Hypothalamus (tissue), 51 donors: Measurements from ENCODE around the gene GFAP.

Experiments
- DNase-seq, 51 donors: peaks; one replicate each; lab custom pipeline; 2025; lab: John Stamatoyannopoulos, UW

GFAP gene

DNA sequence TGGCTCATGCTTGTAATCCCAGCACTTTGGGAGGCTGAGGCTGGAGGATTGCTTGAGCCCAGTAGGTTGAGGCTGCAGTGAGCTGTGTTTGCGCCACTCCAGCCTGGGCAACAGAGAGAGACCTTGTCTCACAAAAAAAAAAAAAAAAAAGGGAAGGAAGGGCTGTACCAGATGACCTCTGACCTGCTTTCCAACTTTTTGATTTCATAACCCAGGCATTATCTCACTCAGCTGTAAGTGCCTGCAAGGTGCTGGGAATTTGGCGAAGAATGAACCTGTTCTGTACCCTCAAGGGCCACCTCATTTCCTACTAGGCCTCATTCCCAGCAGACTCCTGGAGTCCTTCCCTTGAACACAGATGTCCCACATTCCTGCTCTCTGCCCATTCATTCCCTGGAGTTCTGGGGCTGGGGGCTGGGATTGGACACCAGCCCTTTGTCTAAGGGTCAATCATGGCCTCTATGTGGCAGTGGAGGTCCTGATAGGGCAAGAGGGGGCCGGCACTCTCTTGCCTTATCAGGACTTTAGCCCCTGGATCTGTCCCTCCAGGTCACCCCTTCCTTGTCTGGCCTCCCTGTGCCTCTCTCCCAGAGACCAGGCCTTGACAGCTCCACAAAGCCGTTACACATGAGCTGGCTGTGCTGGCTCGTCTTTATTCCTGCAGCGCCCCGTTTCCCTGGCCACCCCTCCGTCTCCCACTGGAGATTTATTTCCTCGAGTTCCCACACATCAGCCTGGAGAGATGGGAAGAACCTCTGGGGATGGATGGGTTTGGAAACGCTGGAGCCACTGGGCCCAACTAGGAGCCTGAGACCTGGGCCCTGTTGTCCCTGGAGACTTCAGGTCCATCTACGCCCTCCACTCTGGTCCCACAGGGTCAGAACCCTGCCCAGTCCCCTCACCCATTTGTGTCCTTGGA lies 821 bp upstream of the GFAP start:
- DNase-seq = peak in 8 of 51 donors; percentile 37 to 78 (median 60)

DNA sequence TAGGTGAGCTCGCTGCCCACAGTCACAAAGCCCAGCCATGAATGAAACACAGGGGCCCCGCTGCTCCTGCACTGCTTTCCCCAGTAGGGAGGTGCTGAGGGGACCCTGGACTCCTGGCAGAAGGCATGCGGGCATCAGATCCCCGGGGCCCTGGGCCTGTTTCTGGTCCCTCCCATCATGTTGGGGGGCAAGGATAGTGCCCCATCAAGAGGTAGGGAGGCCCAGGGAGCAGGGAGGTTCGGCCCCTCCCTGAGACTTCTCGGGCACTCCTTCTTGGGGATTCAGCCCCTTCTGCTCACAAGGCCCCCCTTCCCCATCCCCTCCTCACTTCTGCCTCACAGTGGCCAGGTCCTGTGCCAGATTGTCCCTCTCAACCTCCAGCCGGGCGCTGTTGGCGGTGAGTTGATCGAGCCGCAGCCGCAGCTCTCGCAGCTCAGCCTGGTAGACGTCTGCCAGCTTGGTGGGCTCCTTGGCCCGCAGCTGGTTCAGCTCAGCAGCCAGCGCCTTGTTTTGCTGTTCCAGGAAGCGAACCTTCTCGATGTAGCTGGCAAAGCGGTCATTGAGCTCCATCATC lies 515 bp downstream of the GFAP start:
- peak in 3 of 51 donors; percentile 37 to 76 (median 46) for DNase-seq

DNA sequence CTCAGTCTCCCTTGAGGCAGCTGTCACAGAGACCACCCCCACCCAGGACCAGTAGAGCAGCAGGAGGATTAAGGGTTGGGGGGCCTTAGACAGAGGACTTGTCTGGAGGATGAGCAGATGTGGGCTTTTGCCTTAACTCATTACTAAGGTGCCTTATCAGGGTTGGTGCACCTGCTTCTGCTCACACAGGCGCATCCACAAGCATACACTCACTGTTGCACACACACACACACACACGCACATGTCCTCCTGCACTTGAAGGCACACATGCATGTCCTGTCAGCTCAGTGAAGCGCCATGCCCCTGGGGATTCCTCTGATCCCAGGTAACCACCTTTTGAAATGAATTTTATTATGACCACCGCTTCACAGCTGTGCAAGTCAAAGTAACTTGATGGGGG lies 1.2 kb downstream of the GFAP start:
- peak in 1 of 51 donors; percentile 63 for DNase-seq

DNA sequence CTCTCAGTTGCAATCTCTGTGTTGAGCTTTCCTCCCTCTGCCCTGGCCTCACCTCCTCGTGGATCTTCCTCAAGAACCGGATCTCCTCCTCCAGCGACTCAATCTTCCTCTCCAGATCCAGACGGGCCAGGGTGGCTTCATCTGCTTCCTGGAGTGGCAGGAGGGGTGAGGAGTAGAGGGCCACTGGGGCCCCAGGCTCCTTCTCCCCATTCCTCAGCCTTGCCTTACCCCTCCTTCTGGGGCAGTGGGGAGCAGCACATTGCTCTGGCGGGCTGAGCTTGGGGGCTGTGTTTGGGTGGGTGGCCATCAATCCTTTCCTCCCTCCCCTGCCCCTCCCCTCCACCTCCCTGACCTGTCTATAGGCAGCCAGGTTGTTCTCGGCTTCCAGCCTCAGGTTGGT lies 1.6 kb downstream of the GFAP start:
- peak in 2 of 51 donors; percentile 24 to 64 for DNase-seq

DNA sequence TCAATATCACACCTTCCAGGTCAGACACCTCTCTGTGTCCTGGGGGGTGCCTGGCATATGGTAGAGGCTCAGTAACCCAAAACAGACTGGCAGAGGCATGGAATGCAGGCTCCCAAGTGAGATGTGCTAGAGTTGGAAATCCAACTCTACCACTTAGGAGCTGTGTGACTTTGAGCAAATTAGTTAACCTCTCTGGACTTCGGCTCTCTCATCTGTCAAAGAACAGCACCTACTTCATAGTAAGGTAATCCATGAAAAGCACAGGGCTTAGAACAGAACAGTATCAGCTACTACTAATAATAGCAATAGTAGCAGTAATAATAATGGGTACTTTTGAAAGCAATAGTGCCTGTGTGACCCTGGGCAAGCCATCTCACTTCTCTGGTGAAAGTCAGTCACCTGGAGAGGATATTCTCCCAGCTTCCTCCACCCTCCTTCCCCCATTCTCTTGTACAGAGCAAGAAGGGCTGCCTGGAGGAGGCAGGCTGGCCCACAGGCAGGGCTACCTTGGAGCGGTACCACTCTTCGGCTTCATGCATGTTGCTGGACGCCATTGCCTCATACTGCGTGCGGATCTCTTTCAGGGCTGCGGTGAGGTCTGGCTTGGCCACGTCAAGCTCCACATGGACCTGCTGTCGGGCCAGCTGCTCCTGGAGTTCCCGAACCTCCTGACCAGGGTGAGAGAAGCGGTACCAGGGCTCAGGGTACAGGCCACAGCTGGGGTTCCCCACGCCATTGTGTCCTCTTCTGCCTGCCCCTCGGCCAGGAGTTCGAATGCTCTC lies 2.3 kb downstream of the GFAP start:
- peak in 3 of 51 donors; percentile 36 to 59 (median 43) for DNase-seq

DNA sequence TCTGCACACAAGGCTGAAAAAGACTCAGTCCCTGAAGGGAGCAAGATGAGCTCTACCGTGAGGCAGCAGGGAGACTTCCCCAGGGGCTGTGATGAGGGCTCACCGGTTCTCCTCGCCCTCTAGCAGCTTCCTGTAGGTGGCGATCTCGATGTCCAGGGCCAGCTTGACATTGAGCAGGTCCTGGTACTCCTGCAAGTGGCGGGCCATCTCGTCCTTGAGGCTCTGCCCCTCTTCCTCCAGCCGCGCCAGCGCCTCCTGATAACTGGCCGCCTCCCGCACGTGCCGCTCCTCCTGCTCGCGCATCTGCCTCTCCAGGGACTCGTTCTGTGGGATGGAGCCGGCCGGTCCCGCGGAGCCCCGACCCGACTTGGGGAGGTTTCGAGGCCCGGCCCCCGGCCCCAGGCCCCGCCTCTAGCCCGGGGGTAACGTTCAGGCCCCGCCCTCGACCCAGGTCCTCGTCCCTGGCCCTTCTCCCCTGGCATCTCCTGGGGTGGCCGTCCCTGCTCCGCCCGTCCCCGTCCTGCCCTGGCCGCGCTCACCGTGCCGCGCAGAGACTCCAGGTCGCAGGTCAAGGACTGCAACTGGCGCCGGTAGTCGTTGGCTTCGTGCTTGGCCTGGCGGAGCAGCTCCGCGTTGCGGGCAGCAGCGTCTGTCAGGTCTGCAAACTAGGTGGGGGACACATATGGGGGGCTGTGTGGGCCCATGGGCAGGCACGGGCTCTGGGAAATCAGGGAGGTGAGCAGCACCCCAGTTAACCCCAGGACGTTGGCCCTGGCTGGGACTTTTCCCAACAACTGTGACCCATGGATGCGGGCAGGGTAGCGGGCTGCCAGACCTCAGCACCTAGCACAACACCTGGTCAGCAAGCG lies 3.9 kb downstream of the GFAP start:
- DNase-seq = peak in 31 of 51 donors; percentile 16 to 88 (median 55)

DNA sequence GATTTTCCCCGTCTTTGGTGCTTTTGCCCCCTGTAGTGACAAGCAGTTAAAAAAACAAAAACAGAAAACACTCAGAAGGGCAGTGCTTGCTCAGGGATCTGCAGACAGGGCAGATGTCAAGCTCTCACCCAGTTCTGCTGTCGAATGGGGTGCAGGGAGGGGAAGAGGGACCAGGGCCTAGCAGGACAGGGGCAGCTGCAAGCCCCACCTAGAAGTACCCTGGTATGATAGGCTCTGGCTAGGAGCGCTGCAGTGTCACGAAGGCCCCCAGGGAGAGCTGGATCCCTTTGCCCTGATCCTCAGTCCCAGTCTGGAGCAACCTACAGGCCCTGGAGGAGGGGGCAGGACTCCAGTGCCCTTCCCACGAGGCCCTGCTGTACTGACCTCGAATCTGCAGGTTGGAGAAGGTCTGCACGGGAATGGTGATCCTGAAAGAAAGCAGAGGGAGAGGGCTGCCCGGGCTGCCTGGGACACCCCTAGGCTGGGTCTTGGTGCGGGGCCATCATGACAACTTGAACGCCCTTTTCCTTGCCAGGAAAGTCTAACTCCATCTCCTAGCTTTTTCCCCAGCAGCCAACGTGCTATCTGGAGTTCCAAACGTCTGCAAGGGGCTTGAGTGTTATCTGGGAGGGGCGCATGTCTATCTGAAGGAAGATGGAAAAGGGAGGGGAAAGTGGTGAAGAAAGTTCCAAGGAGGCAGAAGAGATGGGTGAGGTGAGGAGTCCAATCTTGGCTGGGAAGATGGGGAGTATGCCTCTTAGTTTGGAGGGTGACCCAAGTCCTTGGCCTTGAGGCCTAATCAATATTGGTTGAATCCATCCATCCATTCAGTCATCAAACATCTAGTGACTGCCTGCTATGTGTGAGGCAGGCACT lies 4.8 kb downstream of the GFAP start:
- peak in 1 of 51 donors; percentile 23 for DNase-seq

DNA sequence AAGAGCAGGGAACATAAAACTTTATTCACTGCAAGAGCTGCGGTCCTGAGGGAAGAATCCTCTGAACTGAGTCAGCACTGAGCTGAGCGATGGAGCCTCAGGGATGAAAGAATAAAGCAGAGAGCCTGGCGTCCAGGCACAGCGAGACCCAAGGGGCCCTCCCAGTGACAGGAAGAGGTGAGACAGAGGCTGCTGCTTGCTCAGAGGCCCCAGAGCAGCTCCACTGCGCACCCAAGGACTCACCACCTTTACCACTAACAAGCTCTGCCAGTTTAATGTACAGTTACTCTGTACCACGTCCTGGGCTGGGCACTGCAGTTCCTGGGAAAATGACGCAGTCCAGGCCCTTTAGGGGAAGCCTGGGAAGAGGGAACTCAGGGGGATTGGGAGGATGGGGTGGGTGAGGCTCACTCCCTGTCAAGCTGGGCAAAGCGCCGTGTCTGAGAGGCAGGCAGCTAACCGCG lies 5.6 kb downstream of the GFAP start:
- DNase-seq = no peak

DNA sequence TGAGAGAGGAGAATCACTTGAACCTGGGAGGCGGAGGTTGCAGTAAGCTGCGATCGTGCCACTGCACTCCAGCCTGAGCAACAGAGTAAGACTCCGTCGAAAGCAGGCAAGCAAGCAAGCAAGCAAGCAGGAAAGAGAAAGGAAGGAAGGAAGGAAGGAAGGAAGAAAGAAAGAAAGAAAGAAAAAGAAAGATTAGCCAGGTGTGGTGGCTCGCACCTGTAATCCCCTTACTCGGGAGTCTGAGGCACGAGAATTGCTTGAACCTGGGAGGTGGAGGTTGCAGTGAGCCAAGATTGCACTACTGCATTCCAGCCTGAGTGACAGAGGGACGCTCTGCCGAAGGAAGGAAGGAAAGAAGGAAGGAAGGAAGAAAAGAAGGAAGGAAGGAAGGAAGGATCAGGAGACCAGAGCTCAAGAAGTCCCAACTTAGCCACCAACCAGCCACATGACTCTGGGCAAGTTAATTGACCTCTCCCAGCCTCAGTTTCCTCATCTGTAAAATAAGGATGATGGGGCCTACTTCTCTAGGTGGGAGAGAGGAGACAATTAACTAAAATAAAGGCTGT lies 6.5 kb downstream of the GFAP start:
- no peak for DNase-seq

DNA sequence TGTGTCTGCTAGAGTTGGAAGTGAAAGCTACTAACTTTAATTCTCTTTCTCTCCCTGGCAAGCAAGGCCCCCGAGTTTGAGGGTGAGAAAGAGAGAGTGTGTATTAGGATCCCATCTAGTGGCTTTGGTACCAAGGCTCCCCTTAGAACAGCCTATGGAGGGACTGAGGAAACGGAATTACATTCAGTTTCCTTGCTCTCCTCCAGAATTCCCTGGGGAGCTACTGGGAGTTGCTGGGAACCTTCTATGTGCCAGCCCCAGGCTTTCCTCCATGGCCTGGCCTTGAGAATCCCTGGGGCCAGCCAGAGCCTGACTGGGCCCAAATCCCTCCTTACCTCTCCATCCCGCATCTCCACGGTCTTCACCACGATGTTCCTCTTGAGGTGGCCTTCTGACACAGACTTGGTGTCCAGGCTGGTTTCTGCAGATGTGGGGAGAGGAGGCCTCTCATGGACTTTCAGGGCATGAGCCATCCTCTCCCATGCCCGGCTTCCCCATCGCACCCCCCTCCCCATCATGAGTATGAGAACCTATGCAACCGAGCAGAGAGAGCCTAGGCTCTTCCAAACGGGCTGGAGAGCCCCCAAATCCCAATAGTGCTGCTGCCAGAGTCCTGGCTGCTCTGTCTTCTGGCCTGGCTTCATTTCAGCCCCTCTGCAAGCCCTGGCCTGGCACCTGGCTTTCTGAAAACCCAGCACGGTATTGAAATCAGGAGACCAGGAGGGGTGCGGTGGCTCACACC lies 7.4 kb downstream of the GFAP start:
- DNase-seq = peak in 5 of 51 donors; percentile 32 to 70 (median 47)

DNA sequence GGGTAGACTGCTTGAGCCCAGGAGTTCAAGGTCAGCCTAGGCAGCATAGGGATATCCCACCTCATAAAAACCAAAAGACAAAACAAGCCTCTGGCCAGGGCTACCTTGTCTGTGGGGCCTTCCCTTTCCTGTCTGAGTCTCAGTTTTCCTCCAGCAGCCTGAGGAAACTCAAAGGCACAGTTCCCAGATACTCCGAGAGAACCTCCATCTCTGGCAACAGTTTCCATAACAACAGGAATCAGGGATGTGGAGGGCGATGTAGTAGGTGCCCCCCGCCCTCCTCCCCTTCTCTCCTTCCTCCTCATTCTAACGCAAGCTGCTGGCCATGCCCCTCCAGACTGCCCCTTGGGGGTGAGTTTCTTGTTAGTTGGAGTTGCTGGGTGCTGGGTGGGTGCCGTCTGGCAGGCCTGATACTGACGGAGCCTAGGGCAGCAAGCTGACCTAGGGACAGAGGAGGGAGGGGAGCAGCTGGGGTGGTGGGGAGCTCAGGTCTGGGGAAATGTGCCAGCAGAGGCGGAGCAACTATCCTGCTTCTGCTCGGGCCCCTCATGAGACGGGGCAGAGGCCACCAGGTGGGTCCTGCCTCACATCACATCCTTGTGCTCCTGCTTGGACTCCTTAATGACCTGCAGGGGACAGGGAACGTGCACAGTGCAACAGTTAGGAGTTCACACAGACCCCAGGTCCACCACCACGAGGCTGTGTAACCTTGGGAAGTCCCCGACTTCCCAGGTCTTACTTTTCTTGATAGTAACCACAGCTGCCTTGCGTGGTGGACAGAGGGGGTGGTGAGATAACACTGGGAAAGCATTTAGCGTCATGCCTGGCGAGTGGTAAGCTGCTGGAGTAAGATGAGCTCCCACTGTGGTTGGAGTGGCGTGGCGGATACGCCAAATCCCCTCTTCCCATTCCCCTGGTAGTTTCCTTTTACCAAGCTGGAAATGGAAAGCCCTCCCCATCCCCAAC lies 8.3 kb downstream of the GFAP start:
- peak in 8 of 51 donors; percentile 19 to 73 (median 46) for DNase-seq

DNA sequence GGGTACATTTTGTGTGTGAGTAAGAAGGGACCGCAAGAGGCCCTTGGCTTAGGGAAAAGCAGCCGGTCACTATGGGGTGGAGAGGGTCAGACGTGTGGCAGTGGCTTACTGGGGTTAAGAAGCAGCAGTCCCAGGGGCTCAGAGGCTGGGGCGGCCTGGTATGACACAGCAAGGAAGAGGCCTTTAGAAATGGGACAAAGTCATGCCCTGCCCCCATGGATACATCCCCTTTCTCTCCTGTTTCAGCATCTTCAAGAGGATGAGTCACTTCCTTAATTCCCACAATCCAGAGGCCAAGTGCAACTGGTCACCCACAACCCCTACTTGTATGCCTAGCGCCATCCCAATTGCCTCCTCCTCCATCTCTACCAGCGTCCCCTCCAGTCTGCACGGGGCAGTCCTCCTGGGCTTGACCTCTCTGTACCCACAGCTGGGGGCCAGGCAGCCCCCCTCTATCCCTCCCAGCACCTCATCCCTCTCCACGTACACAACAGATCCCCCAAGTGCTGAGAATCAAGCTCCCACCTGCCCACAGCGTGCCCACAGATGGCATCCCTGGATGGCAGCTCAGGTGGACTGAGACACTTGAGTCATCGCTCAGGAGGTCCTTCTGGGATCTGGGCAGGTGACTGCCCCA lies 9.2 kb downstream of the GFAP start:
- DNase-seq = peak in 6 of 51 donors; percentile 34 to 80 (median 52)

DNA sequence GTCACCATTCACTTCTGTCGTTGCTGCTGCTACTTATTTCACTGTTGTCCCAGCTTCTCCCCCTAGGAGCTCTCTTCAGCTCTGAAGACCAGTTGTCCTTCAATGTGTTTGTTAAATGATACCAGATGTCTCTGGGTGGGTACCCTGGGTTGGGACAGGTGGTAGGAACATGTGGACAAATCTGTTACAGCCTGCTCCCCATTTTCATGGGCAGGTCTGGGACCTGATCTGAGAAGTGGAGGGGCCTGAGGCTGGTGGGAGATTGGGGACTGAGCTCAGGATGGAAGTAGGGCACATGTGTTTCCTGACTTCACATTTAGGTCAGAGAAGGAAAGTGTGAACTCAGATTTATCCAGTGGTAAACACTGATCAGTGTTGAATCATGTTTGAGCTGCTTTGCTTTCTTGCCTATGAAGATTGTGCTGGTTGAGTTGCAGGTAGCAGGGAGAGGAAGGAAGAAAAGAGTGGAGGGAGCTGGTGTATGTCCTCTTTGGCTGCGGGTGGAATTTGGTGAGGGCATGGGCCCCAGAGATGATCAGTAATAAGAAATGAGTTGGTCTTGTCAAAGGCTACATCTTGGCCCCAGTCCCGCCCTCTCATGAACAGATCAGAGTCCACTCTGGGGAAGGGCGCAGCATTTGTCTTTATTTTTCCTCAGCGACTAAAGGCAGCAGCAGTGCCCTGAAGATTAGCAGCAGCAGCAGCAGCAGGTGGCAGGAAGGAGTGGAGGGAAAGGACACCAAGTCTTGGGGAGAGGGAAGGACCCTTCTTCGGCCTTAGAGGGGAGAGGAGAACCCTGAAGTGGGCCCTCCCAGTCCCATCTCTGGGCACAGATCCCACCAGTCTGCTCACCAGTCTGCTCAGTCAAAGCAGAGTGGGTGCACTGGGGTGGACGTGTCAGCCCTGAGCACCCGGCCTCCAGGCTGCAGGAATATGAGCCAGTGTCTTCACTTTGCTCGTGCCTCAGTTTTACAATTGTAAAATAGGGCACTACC lies 10.0 kb downstream of the GFAP start:
- DNase-seq = peak in 13 of 51 donors; percentile 27 to 80 (median 55)

DNA sequence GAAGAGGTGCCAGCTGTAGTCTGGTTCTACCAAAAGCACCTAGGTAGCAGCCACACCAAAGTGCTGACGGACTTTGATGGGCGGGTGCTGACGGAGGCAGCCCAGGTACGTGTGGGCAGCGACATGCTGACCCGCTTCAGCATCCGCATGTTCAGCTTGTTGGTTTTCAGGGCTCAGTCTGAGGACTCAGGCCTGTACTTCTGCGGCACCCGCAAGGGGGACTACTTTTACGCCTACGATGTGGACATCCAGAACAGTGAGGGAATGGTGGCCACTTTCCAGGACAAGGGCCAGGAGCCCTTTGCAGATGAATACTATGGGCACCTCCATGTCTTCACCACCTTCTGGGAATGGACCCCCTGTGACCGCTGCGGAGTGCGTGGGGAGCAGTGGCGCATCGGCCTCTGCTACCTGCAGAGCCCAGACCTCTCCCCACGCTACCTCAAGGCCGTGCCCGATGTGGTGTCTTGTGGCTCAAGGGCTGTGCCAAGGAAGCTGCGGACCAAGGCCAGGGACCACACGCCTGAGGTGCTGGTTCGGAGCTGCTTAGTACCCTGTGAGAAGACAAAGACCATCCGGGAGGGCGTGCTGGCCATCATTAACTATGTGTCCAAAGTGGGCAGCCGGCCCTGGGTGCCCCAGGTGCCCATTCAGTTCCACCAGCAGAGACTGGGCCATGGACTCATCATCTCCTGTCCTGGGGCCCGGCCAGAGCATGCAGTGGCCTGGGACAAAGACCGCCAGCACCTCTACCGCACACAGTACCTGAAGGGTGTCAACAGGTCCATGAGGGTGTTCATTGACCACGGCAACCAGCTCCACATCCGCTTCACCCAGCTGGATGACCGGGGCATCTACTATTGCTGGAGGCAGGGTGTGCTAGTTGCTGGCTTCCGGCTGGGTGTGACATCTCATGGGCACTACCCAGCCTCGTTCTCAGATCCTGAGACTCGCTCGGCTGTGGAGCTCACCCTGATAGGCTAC lies 11.0 kb downstream of the GFAP start:
- DNase-seq = peak in 16 of 51 donors; percentile 29 to 84 (median 62)
